ENCODE results near the gene TMOD3.

DNA sequence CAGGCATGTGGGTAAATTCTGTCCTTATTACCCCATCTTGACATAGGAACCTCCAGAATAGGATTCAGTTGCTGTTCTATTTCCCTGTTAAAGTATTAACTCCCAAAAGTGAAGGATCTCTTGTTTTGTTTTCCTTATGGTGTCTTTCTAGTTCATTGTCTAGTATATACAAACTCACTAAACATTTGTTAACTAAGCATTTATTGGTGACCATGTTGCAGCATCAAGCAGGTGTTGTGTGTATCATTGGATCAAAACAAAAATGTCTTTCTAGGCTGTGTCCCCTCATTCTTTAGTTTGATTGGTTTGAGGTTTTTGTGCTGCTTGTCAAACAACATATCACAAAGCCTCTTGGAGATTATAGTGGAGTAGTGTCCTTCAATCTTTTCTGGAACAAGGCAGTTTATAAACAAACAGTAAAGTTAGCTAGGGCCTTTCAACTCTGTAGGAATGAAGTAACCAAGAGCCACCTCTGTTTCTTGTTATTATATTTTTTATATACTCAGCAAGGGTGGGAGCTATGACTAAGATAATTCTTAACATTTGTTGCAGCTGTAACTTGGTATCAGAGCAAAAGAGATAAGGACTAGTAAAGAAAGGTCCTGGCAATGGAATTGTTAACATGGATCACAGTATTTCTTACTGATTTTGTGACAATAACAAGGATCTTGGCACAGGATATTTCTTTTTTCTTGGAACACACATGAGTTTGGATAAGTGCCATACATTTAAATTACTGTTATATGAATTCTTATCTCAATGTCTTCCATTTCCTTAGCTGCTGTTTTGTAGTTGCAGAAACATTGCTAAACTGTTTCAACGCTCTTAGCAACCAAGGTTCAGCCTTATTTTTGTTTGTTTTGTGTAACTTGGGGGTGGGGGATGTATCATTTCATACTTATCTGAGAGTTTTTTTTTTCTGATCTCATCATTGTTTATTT, 49.3 kb downstream of the TMOD3 start:
- TF ChIP-seq CTCF (IDR thresholded peaks at IDR 0.05; ENCODE audit: low read depth, low read length) (no peak), EZH2phosphoT487 (IDR thresholded peaks at IDR 0.05; ENCODE audit: low read depth) (no peak)
